Measurements from ENCODE around the gene ZCCHC14. TPM values are rescaled to one million over a fixed set of nuclear protein-coding genes. Genes with fewer than 3 reads are reported as not detected.

Gene ZCCHC14
- total and polyA plus RNA-seq, 10 of the 15 experiments (the other 5 are each of a cell fraction or from before 2014, with no cell fraction given): 0.02 to 0.26 (median 0.05) TPM; not detected in 3

DNA sequence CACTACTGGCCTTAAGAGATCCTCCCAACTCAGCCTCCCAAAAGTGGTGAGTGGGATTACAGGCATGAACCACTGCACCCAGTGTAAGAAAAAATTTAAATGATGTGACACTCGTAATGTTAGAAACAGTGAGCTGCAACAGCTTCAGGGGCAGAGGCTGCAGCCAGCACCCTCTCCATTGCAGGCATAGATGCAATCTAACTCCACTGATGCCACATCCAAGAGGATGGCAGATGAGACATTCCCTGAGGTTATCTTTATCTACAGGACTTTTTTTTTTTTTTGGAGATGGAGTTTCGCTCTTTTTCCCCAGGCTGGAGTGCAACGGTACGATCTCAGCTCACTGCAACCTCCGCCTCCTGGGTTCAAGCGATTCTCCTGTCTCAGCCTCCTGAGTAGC, 19.9 kb downstream of the ZCCHC14 start:
- H3K4me2 ChIP-seq (ENCODE audit: control insufficient read depth, insufficient read depth): no peak overlapping the region
- no TSS peak for BruUV-seq (replicated peaks)
- TF ChIP-seq, protein P1, sequence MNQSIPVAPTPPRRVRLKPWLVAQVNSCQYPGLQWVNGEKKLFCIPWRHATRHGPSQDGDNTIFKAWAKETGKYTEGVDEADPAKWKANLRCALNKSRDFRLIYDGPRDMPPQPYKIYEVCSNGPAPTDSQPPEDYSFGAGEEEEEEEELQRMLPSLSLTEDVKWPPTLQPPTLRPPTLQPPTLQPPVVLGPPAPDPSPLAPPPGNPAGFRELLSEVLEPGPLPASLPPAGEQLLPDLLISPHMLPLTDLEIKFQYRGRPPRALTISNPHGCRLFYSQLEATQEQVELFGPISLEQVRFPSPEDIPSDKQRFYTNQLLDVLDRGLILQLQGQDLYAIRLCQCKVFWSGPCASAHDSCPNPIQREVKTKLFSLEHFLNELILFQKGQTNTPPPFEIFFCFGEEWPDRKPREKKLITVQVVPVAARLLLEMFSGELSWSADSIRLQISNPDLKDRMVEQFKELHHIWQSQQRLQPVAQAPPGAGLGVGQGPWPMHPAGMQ (IDR thresholded peaks at IDR 0.05; ENCODE audit: borderline replicate concordance): no peak
- TF ChIP-seq POLR2A (IDR thresholded peaks at IDR 0.05; ENCODE audit: low read depth, low read length) (no peak), HDAC2 (IDR thresholded peaks at IDR 0.05) (no peak), ATF2 (IDR thresholded peaks at IDR 0.05; ENCODE audit: low read length) (no peak)
- TF ChIP-seq, protein P2, sequence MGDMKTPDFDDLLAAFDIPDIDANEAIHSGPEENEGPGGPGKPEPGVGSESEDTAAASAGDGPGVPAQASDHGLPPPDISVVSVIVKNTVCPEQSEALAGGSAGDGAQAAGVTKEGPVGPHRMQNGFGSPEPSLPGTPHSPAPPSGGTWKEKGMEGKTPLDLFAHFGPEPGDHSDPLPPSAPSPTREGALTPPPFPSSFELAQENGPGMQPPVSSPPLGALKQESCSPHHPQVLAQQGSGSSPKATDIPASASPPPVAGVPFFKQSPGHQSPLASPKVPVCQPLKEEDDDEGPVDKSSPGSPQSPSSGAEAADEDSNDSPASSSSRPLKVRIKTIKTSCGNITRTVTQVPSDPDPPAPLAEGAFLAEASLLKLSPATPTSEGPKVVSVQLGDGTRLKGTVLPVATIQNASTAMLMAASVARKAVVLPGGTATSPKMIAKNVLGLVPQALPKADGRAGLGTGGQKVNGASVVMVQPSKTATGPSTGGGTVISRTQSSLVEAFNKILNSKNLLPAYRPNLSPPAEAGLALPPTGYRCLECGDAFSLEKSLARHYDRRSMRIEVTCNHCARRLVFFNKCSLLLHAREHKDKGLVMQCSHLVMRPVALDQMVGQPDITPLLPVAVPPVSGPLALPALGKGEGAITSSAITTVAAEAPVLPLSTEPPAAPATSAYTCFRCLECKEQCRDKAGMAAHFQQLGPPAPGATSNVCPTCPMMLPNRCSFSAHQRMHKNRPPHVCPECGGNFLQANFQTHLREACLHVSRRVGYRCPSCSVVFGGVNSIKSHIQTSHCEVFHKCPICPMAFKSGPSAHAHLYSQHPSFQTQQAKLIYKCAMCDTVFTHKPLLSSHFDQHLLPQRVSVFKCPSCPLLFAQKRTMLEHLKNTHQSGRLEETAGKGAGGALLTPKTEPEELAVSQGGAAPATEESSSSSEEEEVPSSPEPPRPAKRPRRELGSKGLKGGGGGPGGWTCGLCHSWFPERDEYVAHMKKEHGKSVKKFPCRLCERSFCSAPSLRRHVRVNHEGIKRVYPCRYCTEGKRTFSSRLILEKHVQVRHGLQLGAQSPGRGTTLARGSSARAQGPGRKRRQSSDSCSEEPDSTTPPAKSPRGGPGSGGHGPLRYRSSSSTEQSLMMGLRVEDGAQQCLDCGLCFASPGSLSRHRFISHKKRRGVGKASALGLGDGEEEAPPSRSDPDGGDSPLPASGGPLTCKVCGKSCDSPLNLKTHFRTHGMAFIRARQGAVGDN (IDR thresholded peaks at IDR 0.05): no peak
- no peaks in the 10 kb centered on the region for H3K4me1 ChIP-seq (ENCODE audit: control insufficient read depth, insufficient read depth, low read length)
- ChIA-PET SMC1A (ENCODE audit: uncharacterized antibody, unreplicated experiment) (no interaction called here), CTCF (no interaction called here), POLR2A (no interaction called here), RAD21 (ENCODE audit: unreplicated experiment) (no interaction called here)
- no peaks in the 10 kb centered on the region for H4K20me1 ChIP-seq (ENCODE audit: control insufficient read depth, insufficient read depth)
- DNase-seq (ENCODE audit: low read depth, low spot score) (no peak), FAIRE-seq (no peak), ATAC-seq (no peak)
- H3K27me3 ChIP-seq (replicated peaks in 1 of 2; ENCODE audit: control insufficient read depth in 2 of 2, insufficient read depth in 2 of 2, low read length in 1 of 2): peaks cover 0 to 4% of the 10 kb centered on the region in 2 experiments; a peak in 3 of 4 replicates
- no peak overlapping the region for H2AFZ ChIP-seq (ENCODE audit: control insufficient read depth, low read depth, low read length)
- H3K9ac ChIP-seq (ENCODE audit: control insufficient read depth, insufficient read depth, low read length): no peak overlapping the region
- 54% methylated on average over 6 of the region's 6 CpGs for WGBS (ENCODE audit: insufficient coverage, insufficient replicate concordance, low lambda C conversion rate, missing lambda C conversion rate)
- H3K79me2 ChIP-seq (ENCODE audit: control insufficient read depth, insufficient read depth, low read length): no peaks in the 10 kb centered on the region
- H3K4me3 ChIP-seq: no peak overlapping the region
- no peaks in the 10 kb centered on the region for H3K9me3 ChIP-seq (replicated peaks; ENCODE audit: control insufficient read depth, insufficient read depth, low read length)
- no peaks in the 10 kb centered on the region for H3K36me3 ChIP-seq (ENCODE audit: control insufficient read depth in 2 of 2, insufficient read depth in 2 of 2, low read length in 1 of 2)
- in situ Hi-C loops (cut with MboI): no loop called here
- H3K27ac ChIP-seq (ENCODE audit: control insufficient read depth, insufficient read depth): no peak overlapping the region
- intact Hi-C loops (cut with micrococcal nuclease; ENCODE audit: unreplicated experiment): no loop called here
